COR-L47 (cell line): ENCODE results near the gene ARHGAP27.
"Not testable (repeated sequence)": the region's sequence is repeated elsewhere in the genome, so short reads cannot be mapped to it uniquely, and the experiment has no call there.

Experiments used
- DNase-seq: peaks from one replicate; lab custom pipeline; 2025; lab: John Stamatoyannopoulos, UW

The ARHGAP27 gene

DNA sequence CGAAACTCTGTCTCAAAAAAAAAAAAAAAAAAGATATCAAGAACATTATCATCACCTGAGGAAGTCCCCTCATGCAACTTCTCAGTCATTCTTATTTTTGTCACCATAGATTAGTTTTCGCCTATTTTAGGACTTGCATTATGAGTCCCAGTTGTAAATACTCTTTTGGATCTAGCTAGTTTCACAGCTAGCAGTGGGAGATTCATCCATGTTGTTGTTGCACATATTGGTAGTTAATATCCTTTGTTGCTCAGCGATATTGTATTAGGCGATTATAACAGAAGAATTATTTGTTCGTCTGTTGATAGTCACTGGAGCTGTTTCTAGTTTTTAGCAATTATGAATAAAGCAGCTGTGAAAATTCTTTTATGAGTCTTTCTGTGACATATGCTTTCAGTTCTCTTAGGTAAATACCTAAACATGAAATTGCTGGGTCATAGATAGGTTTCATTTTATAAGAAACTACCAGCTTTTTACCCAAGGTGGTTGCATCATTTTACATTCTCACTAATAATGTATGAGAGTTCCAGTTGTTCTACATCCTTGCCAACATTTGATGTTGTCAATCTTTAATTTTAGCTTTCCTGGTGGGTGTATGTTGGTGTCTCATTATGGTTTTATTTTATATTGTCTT is 75.2 kb downstream of the ARHGAP27 start:
- DNase-seq: no peak

DNA sequence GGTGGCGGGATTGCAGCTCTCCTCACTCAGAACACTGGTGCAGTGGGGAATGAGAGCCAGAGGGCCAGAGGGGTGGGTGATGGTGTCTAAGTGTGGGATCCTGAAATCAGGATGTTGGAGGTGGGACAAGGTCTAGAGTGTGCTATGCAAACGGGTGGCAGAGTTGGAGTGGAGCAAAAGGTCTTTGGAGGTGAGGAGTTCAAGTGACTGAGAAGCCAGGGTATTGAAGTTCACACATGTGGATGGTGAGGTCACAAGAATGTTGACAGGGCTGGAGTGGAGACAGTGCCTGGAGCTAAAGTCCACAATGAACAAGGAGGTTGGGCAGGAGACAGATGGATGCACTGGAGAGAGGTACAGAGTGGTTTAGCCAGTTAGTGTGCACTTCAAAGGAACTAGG is 77.6 kb downstream of the ARHGAP27 start:
- DNase-seq: no peak

DNA sequence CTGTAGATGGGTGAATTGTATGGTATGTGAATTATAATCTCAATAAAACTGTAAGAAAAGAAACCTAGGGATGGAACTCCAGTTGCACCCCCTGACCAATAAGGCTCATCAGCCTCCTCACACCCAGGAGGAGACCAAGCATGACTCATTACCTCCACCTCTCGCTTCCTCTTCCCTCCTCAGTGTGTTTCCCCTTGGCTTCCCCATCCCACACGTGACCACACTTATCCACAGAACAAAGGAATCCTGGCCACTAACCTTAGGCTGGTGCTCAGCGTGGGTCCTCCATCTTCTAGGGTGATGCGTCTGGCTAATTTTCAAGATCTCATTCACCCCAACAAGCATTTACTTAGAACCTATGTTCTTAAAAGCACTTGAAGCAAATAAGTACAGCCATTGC is 79.6 kb downstream of the ARHGAP27 start:
- no peak for DNase-seq

DNA sequence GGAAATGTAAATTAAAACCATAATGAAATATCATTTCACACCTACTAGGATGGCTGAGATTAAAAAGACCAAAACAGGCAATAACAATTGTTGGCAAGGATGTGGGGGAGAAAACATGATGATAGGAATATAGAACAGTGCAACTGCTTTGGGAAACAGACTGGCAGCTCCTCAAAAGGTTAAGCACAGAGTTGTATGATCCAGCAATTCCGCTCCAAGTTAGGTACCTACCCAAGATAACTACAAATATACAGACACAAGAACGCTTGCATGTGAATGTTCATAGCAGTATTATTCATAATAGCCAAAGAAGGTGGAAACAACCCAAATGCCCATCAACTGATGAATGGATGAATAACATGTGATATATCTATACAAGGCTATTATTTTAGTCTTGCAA is 80.8 kb downstream of the ARHGAP27 start:
- DNase-seq: no peak

DNA sequence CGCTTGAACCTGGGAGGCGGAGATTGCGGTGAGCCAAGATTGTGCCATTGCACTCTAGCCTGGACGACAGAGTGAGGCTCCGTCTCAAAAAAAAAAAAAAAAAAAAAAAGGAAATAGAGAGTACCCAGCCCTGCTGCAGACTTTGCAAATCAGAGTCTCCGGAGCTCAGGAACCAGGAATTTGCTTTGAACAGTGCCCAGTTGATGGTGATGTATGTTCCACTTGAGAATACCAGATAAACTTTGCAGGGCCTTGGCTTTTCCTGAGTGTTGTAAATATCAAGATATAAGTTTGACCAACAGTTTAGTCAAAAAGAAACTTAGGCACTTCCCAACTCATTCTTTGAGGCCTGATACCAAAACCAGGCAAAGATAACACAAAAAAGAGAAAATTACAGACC is 85.2 kb downstream of the ARHGAP27 start:
- DNase-seq: no peak

DNA sequence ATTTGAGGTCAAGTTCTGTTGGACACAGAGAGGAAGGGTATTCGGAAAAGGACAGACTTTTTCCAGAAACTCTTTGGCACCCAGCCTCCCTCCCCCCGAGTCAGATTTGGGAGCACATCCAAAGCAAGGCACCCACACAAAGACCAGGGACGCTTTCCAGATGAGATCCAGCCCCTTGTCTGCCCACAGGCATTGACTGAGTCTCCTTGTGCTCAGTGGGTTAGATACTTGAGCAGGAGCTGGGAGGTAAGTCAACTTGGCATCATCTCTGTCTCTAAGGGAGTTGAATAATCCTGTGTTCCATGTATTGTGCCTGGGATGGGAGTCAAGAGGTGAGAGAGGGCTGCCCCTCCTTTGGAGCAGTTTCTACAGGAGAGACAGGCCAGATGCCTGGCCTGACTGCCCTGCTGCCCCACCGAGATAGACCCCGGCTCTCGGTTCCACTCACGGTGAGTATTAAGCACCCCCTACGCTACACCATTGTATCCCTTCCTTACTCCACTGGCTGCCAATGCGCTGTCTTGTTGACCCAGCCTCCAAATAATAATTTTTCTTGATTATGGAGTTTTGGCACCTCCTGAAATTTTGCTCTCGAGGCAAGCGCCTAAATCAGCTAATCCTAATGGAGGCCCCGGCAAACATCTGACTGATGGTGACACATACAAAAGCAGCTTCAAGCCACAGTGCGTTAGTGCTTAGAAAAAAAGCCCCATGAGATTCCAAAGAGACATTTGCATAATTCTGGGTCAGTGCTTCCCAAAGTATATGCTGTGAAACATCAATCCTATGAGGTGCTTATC is 86.3 kb downstream of the ARHGAP27 start:
- DNase-seq: no peak

DNA sequence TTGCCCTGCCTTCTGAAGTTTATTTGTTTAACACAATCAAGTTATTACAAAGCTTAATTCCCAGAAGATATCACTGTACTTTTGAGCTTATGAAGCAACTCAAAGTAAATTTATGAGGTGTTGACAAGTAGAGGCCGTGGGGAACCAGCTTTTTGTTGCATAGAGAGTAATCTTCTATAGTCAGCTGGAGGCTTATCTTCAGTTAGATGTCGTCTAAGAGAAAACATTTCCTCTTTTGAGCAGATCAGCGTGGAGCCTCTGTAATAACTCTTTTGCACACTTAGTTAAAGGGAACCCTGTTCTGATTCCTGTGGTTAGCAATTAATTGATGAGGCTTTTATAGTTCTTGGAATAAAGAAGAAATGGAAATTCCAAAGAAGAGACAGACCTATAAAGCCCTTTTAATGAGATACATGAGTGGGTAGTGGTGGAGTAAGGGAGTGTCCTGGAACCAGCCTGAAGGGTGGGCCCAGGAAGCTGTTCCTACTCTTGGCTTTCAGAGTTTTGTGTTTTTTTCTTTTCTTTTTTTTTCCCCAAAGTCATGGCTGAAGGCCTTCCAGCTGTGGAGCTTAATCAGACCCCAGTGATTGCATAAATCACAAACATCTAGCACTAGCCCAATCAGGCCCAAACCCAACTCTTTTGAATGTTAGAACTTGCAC is 87.0 kb downstream of the ARHGAP27 start:
- no peak for DNase-seq

GRCh38 chr17:45345246-45345553 is 87.5 kb downstream of the ARHGAP27 start:
- no peak for DNase-seq

DNA sequence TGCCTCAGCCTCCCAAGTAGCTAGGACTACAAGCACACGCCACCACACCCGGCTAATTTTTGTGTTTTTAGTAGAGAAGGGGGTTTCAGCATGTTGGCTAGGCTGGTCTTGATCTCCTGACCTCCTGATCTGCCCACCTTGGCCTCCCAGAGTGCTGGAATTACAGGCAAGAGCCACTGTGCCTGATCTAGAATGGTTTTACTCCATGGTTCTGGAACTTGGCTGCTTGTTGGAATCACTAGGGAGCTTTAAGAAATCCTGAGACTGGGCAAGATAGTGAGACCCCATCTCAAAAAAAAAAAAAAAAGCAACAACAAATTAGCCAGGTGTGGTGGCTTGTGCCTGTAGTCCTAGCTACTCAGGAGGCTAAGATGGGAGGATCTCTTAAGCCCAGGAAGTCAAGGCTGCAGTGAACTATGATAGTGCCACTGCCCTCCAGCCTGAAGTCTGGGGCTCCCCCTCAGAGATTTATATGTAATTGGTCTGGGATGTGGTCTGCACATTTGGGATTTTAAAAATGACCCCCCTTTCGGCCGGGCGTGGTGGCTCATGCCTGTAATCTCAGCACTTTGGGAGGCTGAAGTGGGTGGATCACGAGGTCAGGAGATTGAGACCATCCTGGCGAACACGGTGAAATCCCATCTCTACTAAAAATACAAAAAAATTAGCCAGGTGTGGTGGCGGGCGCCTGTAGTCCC is 88.6 kb downstream of the ARHGAP27 start:
- DNase-seq: not testable (repeated sequence)
